Bronchial epithelial cell (primary cell): Measurements from ENCODE around the gene RDH5. TPM values are rescaled to one million over a fixed set of nuclear protein-coding genes. Genes with fewer than 3 reads are reported as not detected.

Experiments
- DNase-seq: peaks from one replicate; pipeline ENCODE4 v3.0.0-alpha.2; 2010; ENCODE audit warnings: low read depth
- FAIRE-seq: peaks from 2 replicates; lab custom pipeline; 2011; peaks lifted over from hg19 to GRCh38; lab: Jason Lieb, UNC
- H3K27me3 ChIP-seq: 2 replicates; pipeline ENCODE4 v1.5.1; 2011; ENCODE audit warnings: low read length; ENCODE audit not compliant: control insufficient read depth, insufficient read depth
- H3K36me3 ChIP-seq: 2 replicates; pipeline ENCODE4 v1.5.1; 2011; ENCODE audit warnings: low read length; ENCODE audit not compliant: control insufficient read depth, insufficient read depth
- H3K4me3 ChIP-seq: 2 replicates; pipeline ENCODE4 v1.5.1; 2011; ENCODE audit warnings: mild to moderate bottlenecking, low read depth, low read length, control low read depth
- total RNA-seq: library from RNA; depleted of rRNA; stranded (reverse); fragments of >200 nt; gene quantifications from 2 replicates; pipeline ENCODE4 v1.2.1, GENCODE V29; 2014
- TF ChIP-seq, protein P1 (sequence below): IDR thresholded peaks from 2 replicates; pipeline ENCODE4 v1.5.1; 2011; ENCODE audit warnings: mild to moderate bottlenecking, moderate library complexity, low read length, control low read depth, inconsistent platforms; ENCODE audit not compliant: insufficient read depth, severe bottlenecking

Gene RDH5
- total RNA-seq, 1 donor from 2014 or later, result 1.1 TPM

- no peaks in the 10 kb centered on the region for H3K27me3 ChIP-seq
- DNase-seq (no peak), FAIRE-seq (no peak)
- H3K4me3 ChIP-seq, result peak overlapping the region; percentile 85
- peaks cover 14% of the 10 kb centered on the region for H3K36me3 ChIP-seq
- TF ChIP-seq, protein P1, sequence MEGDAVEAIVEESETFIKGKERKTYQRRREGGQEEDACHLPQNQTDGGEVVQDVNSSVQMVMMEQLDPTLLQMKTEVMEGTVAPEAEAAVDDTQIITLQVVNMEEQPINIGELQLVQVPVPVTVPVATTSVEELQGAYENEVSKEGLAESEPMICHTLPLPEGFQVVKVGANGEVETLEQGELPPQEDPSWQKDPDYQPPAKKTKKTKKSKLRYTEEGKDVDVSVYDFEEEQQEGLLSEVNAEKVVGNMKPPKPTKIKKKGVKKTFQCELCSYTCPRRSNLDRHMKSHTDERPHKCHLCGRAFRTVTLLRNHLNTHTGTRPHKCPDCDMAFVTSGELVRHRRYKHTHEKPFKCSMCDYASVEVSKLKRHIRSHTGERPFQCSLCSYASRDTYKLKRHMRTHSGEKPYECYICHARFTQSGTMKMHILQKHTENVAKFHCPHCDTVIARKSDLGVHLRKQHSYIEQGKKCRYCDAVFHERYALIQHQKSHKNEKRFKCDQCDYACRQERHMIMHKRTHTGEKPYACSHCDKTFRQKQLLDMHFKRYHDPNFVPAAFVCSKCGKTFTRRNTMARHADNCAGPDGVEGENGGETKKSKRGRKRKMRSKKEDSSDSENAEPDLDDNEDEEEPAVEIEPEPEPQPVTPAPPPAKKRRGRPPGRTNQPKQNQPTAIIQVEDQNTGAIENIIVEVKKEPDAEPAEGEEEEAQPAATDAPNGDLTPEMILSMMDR, result no peak
Observed at GRCh38 chr12:55729819-55730818, 9.9 kb downstream of the RDH5 start.

- no peak for FAIRE-seq
- Histone ChIP-seq H3K36me3 (peaks cover under 1% of the 10 kb centered on the region), H3K4me3 (no peak overlapping the region), H3K27me3 (no peaks in the 10 kb centered on the region)
- no peak for DNase-seq
- TF ChIP-seq, protein P1, result no peak
Observed at GRCh38 chr12:55732288-55732687, 12.1 kb downstream of the RDH5 start.

DNA sequence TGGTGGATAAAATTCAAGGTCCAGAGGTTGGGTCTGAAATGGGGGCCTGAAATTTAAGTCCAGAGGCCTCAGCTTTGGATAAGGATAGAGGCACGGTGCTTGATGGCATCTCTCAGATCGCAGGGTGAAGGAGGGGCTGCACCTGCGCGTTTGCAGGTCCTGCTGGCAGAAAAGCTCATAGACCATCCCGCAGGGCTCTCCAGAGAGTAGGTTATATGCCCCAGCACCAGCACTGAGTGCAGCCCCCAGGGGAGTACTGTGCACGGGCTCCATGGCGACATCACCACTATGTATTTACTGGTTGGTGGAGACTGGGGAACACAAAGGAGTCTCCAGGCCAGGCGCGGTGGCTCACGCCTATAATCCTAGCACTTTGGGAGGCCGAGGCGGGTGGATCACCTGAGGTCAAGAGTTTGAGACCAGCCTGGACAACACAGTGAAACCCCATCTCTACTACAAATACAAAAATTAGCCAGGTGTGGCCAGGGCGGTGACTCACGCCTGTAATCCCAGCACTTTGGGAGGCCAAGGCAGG, 12.9 kb downstream of the RDH5 start:
- H3K27me3 ChIP-seq, result no peaks in the 10 kb centered on the region
- no peak overlapping the region for H3K4me3 ChIP-seq
- TF ChIP-seq, protein P1, result no peak
- DNase-seq (no peak), FAIRE-seq (no peak)
- H3K36me3 ChIP-seq, result no peaks in the 10 kb centered on the region

GRCh38 chr12:55733858-55734257, 13.7 kb downstream of the RDH5 start:
- FAIRE-seq (no peak), DNase-seq (no peak)
- Histone ChIP-seq H3K27me3 (no peaks in the 10 kb centered on the region), H3K36me3 (no peaks in the 10 kb centered on the region), H3K4me3 (no peak overlapping the region)
- TF ChIP-seq, protein P1, result no peak

DNA sequence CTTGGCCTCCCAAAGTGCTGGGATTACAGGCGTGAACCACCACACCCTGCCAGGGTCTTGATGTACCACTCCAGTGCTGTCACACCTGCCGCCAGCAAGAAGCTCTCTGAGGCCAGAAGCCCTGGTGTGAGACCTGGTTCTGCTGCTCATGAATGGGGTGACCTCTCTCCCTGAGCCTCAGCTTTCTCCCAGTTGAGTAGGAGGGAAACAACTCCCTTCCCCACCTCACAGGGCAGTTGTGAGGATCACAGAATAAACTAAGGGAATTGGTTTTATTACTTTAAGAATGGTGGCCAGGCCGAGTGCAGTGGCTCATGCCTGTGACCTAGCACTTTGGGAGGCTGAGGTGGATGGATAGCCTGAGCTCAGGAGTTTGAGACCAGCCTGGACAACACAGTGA, 14.4 kb downstream of the RDH5 start:
- H3K36me3 ChIP-seq, result no peaks in the 10 kb centered on the region
- DNase-seq (no peak), FAIRE-seq (no peak)
- H3K4me3 ChIP-seq, result no peak overlapping the region
- H3K27me3 ChIP-seq, result no peaks in the 10 kb centered on the region
- TF ChIP-seq, protein P1, result no peak
